Liver (tissue), 3 donors: Measurements from ENCODE around the gene ABLIM2.

Experiments
- GABPA ChIP-seq, 2 donors: IDR thresholded peaks in 1 of 2; conservative IDR thresholded peaks in 1 of 2; 2 replicates each; pipeline ENCODE4 v1.6.1; 2016; ENCODE audit warnings: antibody characterized with exemption in 2 of 2, mild to moderate bottlenecking in 1 of 2, moderate library complexity in 1 of 2
- TF ChIP-seq, protein P1 (sequence below): fragments of 150-350 bp; IDR thresholded peaks from 2 replicates; pipeline ENCODE4 v1.5.1; 2017; ENCODE audit warnings: improper control_type of control experiment, low read depth, low read length; ENCODE audit not compliant: missing input control
- TF ChIP-seq, protein P2 (sequence below): IDR thresholded peaks from 2 replicates; pipeline ENCODE4 v1.6.1; 2016; ENCODE audit warnings: antibody characterized with exemption
- TF ChIP-seq, protein P3 (sequence below): IDR thresholded peaks from 2 replicates; pipeline ENCODE4 v1.6.1; 2016; ENCODE audit warnings: antibody characterized with exemption
- TF ChIP-seq, protein P4 (sequence below): IDR thresholded peaks from 2 replicates; pipeline ENCODE4 v1.6.1; 2016; ENCODE audit warnings: antibody characterized with exemption
- TF ChIP-seq, protein P5 (sequence below): IDR thresholded peaks from 2 replicates; pipeline ENCODE4 v1.6.1; 2016; ENCODE audit warnings: antibody characterized with exemption, mild to moderate bottlenecking
- donor health status: healthy.
- donor health status: healthy.

DNA sequence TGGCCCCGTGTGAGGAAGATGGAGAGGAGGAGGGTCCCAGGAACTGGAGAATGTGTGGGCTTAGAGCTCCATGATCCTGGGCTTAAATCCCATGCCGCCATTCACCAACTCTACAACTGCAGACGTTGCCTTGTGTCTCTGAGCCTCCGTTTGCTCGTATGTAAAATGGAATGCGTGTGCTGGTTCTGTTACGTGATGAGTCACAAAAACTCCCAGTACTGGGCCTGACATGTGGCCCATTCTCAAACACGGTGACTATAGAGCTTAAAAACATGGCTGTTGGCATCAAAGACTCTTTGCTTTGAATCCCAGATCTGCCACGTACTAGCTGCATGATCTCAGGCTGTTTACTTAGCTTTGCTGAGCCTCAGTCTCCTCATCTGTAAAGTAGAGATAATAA lies 206.0 kb downstream of the ABLIM2 start:
- TF ChIP-seq, protein P1, sequence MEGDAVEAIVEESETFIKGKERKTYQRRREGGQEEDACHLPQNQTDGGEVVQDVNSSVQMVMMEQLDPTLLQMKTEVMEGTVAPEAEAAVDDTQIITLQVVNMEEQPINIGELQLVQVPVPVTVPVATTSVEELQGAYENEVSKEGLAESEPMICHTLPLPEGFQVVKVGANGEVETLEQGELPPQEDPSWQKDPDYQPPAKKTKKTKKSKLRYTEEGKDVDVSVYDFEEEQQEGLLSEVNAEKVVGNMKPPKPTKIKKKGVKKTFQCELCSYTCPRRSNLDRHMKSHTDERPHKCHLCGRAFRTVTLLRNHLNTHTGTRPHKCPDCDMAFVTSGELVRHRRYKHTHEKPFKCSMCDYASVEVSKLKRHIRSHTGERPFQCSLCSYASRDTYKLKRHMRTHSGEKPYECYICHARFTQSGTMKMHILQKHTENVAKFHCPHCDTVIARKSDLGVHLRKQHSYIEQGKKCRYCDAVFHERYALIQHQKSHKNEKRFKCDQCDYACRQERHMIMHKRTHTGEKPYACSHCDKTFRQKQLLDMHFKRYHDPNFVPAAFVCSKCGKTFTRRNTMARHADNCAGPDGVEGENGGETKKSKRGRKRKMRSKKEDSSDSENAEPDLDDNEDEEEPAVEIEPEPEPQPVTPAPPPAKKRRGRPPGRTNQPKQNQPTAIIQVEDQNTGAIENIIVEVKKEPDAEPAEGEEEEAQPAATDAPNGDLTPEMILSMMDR = no peak
- TF ChIP-seq, protein P2, sequence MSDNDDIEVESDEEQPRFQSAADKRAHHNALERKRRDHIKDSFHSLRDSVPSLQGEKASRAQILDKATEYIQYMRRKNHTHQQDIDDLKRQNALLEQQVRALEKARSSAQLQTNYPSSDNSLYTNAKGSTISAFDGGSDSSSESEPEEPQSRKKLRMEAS = no peak
- TF ChIP-seq, protein P3, sequence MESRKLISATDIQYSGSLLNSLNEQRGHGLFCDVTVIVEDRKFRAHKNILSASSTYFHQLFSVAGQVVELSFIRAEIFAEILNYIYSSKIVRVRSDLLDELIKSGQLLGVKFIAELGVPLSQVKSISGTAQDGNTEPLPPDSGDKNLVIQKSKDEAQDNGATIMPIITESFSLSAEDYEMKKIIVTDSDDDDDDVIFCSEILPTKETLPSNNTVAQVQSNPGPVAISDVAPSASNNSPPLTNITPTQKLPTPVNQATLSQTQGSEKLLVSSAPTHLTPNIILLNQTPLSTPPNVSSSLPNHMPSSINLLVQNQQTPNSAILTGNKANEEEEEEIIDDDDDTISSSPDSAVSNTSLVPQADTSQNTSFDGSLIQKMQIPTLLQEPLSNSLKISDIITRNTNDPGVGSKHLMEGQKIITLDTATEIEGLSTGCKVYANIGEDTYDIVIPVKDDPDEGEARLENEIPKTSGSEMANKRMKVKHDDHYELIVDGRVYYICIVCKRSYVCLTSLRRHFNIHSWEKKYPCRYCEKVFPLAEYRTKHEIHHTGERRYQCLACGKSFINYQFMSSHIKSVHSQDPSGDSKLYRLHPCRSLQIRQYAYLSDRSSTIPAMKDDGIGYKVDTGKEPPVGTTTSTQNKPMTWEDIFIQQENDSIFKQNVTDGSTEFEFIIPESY = no peak
- TF ChIP-seq, protein P4, sequence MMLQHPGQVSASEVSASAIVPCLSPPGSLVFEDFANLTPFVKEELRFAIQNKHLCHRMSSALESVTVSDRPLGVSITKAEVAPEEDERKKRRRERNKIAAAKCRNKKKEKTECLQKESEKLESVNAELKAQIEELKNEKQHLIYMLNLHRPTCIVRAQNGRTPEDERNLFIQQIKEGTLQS = no peak
- TF ChIP-seq GABPA (IDR thresholded peaks at IDR 0.05 in 1 of 2, conservative IDR thresholded peaks at IDR 0.05 in 1 of 2) = no peak
- TF ChIP-seq, protein P5, sequence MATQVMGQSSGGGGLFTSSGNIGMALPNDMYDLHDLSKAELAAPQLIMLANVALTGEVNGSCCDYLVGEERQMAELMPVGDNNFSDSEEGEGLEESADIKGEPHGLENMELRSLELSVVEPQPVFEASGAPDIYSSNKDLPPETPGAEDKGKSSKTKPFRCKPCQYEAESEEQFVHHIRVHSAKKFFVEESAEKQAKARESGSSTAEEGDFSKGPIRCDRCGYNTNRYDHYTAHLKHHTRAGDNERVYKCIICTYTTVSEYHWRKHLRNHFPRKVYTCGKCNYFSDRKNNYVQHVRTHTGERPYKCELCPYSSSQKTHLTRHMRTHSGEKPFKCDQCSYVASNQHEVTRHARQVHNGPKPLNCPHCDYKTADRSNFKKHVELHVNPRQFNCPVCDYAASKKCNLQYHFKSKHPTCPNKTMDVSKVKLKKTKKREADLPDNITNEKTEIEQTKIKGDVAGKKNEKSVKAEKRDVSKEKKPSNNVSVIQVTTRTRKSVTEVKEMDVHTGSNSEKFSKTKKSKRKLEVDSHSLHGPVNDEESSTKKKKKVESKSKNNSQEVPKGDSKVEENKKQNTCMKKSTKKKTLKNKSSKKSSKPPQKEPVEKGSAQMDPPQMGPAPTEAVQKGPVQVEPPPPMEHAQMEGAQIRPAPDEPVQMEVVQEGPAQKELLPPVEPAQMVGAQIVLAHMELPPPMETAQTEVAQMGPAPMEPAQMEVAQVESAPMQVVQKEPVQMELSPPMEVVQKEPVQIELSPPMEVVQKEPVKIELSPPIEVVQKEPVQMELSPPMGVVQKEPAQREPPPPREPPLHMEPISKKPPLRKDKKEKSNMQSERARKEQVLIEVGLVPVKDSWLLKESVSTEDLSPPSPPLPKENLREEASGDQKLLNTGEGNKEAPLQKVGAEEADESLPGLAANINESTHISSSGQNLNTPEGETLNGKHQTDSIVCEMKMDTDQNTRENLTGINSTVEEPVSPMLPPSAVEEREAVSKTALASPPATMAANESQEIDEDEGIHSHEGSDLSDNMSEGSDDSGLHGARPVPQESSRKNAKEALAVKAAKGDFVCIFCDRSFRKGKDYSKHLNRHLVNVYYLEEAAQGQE = no peak
